ENCODE data around the gene SLC16A12. TPM values are rescaled to one million over a fixed set of nuclear protein-coding genes. Genes with fewer than 3 reads are reported as not detected.

The SLC16A12 gene
- total RNA-seq, 4 donors from 2014 or later: 25.4 to 137 (median 35.3) TPM

- TF ChIP-seq, protein P1, sequence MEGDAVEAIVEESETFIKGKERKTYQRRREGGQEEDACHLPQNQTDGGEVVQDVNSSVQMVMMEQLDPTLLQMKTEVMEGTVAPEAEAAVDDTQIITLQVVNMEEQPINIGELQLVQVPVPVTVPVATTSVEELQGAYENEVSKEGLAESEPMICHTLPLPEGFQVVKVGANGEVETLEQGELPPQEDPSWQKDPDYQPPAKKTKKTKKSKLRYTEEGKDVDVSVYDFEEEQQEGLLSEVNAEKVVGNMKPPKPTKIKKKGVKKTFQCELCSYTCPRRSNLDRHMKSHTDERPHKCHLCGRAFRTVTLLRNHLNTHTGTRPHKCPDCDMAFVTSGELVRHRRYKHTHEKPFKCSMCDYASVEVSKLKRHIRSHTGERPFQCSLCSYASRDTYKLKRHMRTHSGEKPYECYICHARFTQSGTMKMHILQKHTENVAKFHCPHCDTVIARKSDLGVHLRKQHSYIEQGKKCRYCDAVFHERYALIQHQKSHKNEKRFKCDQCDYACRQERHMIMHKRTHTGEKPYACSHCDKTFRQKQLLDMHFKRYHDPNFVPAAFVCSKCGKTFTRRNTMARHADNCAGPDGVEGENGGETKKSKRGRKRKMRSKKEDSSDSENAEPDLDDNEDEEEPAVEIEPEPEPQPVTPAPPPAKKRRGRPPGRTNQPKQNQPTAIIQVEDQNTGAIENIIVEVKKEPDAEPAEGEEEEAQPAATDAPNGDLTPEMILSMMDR (IDR thresholded peaks at IDR 0.05): no peak
- peak in 1 of 2 donors; percentile 55 for TF ChIP-seq POLR2A (IDR thresholded peaks at IDR 0.05)
- H3K4me1 ChIP-seq: peaks cover 5 to 13% of the 10 kb centered on the region in 2 donors
- no peaks in the 10 kb centered on the region for H3K9me3 ChIP-seq
- intact Hi-C loops (cut with DNase I): no loop called here
- H3K4me3 ChIP-seq (replicated peaks in 1 of 3): no peak overlapping the region
- DNase-seq: peak; percentile 32 to 43
- no peaks in the 10 kb centered on the region for H3K36me3 ChIP-seq
- H3K27me3 ChIP-seq: no peaks in the 10 kb centered on the region
- peak overlapping the region; percentile 68 to 85 (median 83) for H3K27ac ChIP-seq
- WGBS, 2 donors: 28 to 39% methylated on average over 3 of the region's 3 CpGs
These were observed 103.4 kb downstream of the SLC16A12 start for GRCh38 chr10:89431977-89432376.

DNA sequence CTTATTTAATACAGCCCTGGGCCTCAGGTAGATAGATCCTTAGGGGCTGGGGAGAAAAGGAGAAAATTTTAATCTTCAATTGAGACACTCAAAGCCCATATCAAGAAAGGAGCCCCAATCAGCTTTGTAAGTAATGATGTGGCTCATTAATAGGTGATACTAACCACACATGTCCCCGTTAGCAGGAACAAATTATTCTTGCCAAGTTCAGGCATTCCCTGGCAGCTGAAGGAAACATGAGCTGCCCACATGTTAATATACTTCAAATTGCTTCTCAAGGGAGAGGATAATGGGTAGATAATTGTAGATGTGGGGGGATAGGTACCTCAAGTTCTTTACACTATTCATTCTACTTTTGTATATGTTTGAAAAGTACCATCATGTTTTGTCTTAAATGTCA is 106.5 kb downstream of the SLC16A12 start:
- intact Hi-C loops (cut with DNase I): loop anchor here (5.0 kb wide), 2 partner anchors 133 to 273 kb away; partner anchors contain the start of gene KIF20B
- H3K27me3 ChIP-seq: no peaks in the 10 kb centered on the region
- WGBS, 2 donors: 68 to 78% methylated on average over 1 of the region's 1 CpG
- H3K27ac ChIP-seq: no peak overlapping the region
- no peak for DNase-seq
- H3K4me3 ChIP-seq (replicated peaks in 1 of 3): no peak overlapping the region
- no peaks in the 10 kb centered on the region for H3K9me3 ChIP-seq
- peaks cover 5 to 13% of the 10 kb centered on the region in 2 donors for H3K4me1 ChIP-seq
- no peaks in the 10 kb centered on the region for H3K36me3 ChIP-seq
- no peak for TF ChIP-seq POLR2A (IDR thresholded peaks at IDR 0.05)
- TF ChIP-seq, protein P1 (IDR thresholded peaks at IDR 0.05): no peak

- H3K9me3 ChIP-seq: no peaks in the 10 kb centered on the region
- no peak overlapping the region for H3K4me3 ChIP-seq (replicated peaks in 1 of 3)
- H3K27ac ChIP-seq: no peak overlapping the region
- TF ChIP-seq, protein P1 (IDR thresholded peaks at IDR 0.05): no peak
- H3K27me3 ChIP-seq: no peaks in the 10 kb centered on the region
- peaks cover 5 to 13% of the 10 kb centered on the region in 2 donors for H3K4me1 ChIP-seq
- DNase-seq: no peak
- 85 to 96% methylated on average over 4 of the region's 4 CpGs for WGBS, 2 donors
- H3K36me3 ChIP-seq: no peaks in the 10 kb centered on the region
- intact Hi-C loops (cut with DNase I): loop anchor here (5.0 kb wide), 2 partner anchors 135 to 275 kb away; partner anchors contain the start of gene KIF20B
These were observed 107.8 kb downstream of the SLC16A12 start for GRCh38 chr10:89427629-89428028.

- Histone ChIP-seq H3K36me3 (no peaks in the 10 kb centered on the region), H3K27ac (no peak overlapping the region), H3K4me3 (replicated peaks in 1 of 3) (no peak overlapping the region), H3K27me3 (no peaks in the 10 kb centered on the region), H3K9me3 (no peaks in the 10 kb centered on the region), H3K4me1 (peaks cover 4 to 13% of the 10 kb centered on the region in 2 donors)
- intact Hi-C loops (cut with DNase I): loop anchor here (5.0 kb wide), 2 partner anchors 136 to 276 kb away; partner anchors contain the start of gene KIF20B
- no peak for DNase-seq
- 53 to 56% methylated on average over 5 of the region's 5 CpGs for WGBS, 2 donors
- no peak for TF ChIP-seq POLR2A (IDR thresholded peaks at IDR 0.05)
- TF ChIP-seq, protein P1 (IDR thresholded peaks at IDR 0.05): peak; percentile 46 to 91 (median 84)
These were observed 109.0 kb downstream of the SLC16A12 start for GRCh38 chr10:89426230-89426868.

- H3K4me3 ChIP-seq (replicated peaks in 1 of 3): no peak overlapping the region
- no peaks in the 10 kb centered on the region for H3K9me3 ChIP-seq
- DNase-seq: no peak
- no peaks in the 10 kb centered on the region for H3K27me3 ChIP-seq
- TF ChIP-seq, protein P1 (IDR thresholded peaks at IDR 0.05): no peak
- no peak for TF ChIP-seq POLR2A (IDR thresholded peaks at IDR 0.05)
- H3K27ac ChIP-seq: no peak overlapping the region
- 89 to 92% methylated on average over 5 of the region's 5 CpGs for WGBS, 2 donors
- H3K36me3 ChIP-seq: no peaks in the 10 kb centered on the region
- intact Hi-C loops (cut with DNase I): loop anchor here (5.0 kb wide), 2 partner anchors 137 to 277 kb away; partner anchors contain the start of gene KIF20B
- peaks cover 13 to 18% of the 10 kb centered on the region in 2 donors for H3K4me1 ChIP-seq
These were observed 110.4 kb downstream of the SLC16A12 start for GRCh38 chr10:89425000-89425399.
